Endothelial cell of umbilical vein (primary cell): ENCODE measurements around the gene LRRC7. TPM values are rescaled to one million over a fixed set of nuclear protein-coding genes. Genes with fewer than 3 reads are reported as not detected.

Source experiments
- BruUV-seq: library from RNA; stranded (reverse); fragments of 400-500 nt; replicated peaks from 2 replicates; lab custom pipeline; 2021; lab: Mats Ljungman, UMichigan
- CTCF ChIA-PET: fragments of 300-600, 350-600 bp; sonication (Branson Sonifier 250); formaldehyde crosslinking; loops from one replicate; lab custom pipeline; 2021; ENCODE audit warnings: antibody characterized with exemption, inconsistent platforms; lab: Charles Lee
- POLR2A ChIA-PET: fragments of 300-600, 350-600 bp; sonication (Branson Sonifier 250); formaldehyde crosslinking; loops from one replicate; lab custom pipeline; 2021; ENCODE audit warnings: antibody characterized with exemption, inconsistent platforms; lab: Charles Lee
- DNase-seq: peaks from one replicate; pipeline ENCODE4 v3.0.0-alpha.2; 2011; ENCODE audit warnings: low read depth, low spot score
- FAIRE-seq: peaks from 2 replicates; lab custom pipeline; 2011; peaks lifted over from hg19 to GRCh38; lab: Jason Lieb, UNC
- H2AFZ ChIP-seq: 2 replicates; pipeline ENCODE4 v1.6.0; 2012; ENCODE audit warnings: low read depth, low read length, control low read depth, inconsistent platforms
- H3K27ac ChIP-seq: 2 replicates; pipeline ENCODE4 v1.5.1; 2011; ENCODE audit warnings: low read depth, mild to moderate bottlenecking, control low read depth, low read length, moderate library complexity; ENCODE audit not compliant: insufficient read depth
- H3K27me3 ChIP-seq, 2 experiments: 2 replicates each; pipeline versions ENCODE4 v1.6.0 to v1.6.1; 2011; ENCODE audit warnings: low read length in 2 of 2, mixed read lengths in 1 of 2; ENCODE audit not compliant: control insufficient read depth in 2 of 2, insufficient read depth in 2 of 2
- H3K36me3 ChIP-seq, 2 experiments: 2 replicates in 1 of 2; 3 replicates in 1 of 2; pipeline ENCODE4 v1.5.1; 2011; ENCODE audit warnings: low read length in 2 of 2, mild to moderate bottlenecking in 1 of 2, moderate library complexity in 1 of 2; ENCODE audit not compliant: control insufficient read depth in 2 of 2, insufficient read depth in 2 of 2; ENCODE audit errors: extremely low read depth in 1 of 2
- H3K4me1 ChIP-seq: 3 replicates; pipeline ENCODE4 v1.5.1; 2011; ENCODE audit warnings: mild to moderate bottlenecking, low read length; ENCODE audit not compliant: control insufficient read depth, insufficient read depth; ENCODE audit errors: extremely low read depth
- H3K4me2 ChIP-seq: 2 replicates; pipeline ENCODE4 v1.6.1; 2011; ENCODE audit warnings: low read length, control low read depth, mixed read lengths; ENCODE audit not compliant: insufficient read depth
- H3K4me3 ChIP-seq, 3 experiments: fragments of 200-600 bp in 1 of 3; sonication (generic), shearing (Covaris generic) in 1 of 3; replicated peaks in 1 of 3; 2 replicates each; pipeline ENCODE4 v1.5.1; 2011 to 2016; ENCODE audit warnings: control low read depth in 3 of 3, low read length in 3 of 3, mild to moderate bottlenecking in 2 of 3, inconsistent platforms in 1 of 3, low read depth in 1 of 3, moderate library complexity in 1 of 3; ENCODE audit not compliant: insufficient read depth in 1 of 3
- H3K79me2 ChIP-seq: 2 replicates; pipeline ENCODE4 v1.6.0; 2012; ENCODE audit warnings: low read length, inconsistent platforms; ENCODE audit not compliant: control insufficient read depth, insufficient read depth
- H3K9ac ChIP-seq: replicated peaks from 2 replicates; pipeline ENCODE3; 2011; ENCODE audit warnings: low read length, control low read depth; ENCODE audit not compliant: insufficient read depth; ENCODE audit errors: extremely low read depth
- H3K9me1 ChIP-seq: replicated peaks from 3 replicates; pipeline ENCODE4 v1.6.0; 2011; ENCODE audit warnings: mild to moderate bottlenecking, low read length; ENCODE audit not compliant: control insufficient read depth, insufficient read depth; ENCODE audit errors: extremely low read depth
- H3K9me3 ChIP-seq: replicated peaks from 2 replicates; pipeline ENCODE4 v1.5.1; 2012; ENCODE audit warnings: low read length, inconsistent platforms; ENCODE audit not compliant: control insufficient read depth, insufficient read depth
- H4K20me1 ChIP-seq: replicated peaks from 2 replicates; pipeline ENCODE3; 2011; ENCODE audit warnings: mild to moderate bottlenecking, low read length; ENCODE audit not compliant: control insufficient read depth, insufficient read depth; ENCODE audit errors: extremely low read depth
- CTCF ChIP-seq, 2 donors: IDR thresholded peaks; 1 replicate in 1 of 2; 2 replicates in 1 of 2; pipeline ENCODE4 v1.5.1; 2011; ENCODE audit warnings: low read length in 2 of 2, mild to moderate bottlenecking in 2 of 2, moderate library complexity in 2 of 2, control low read depth in 1 of 2, inconsistent platforms in 1 of 2, low read depth in 1 of 2; ENCODE audit not compliant: insufficient read depth in 1 of 2; ENCODE audit errors: extremely low read depth in 1 of 2
- EZH2 ChIP-seq: IDR thresholded peaks from 2 replicates; pipeline ENCODE4 v1.6.1; 2012; ENCODE audit warnings: borderline replicate concordance, low read depth, mild to moderate bottlenecking, moderate library complexity, low read length, inconsistent platforms; ENCODE audit not compliant: severe bottlenecking
- FOS ChIP-seq: IDR thresholded peaks from 2 replicates; pipeline ENCODE4 v1.6.1; 2011; ENCODE audit warnings: mild to moderate bottlenecking, low read length, moderate library complexity, borderline replicate concordance; ENCODE audit not compliant: insufficient read depth
- GATA2 ChIP-seq: IDR thresholded peaks from 2 replicates; pipeline ENCODE4 v1.7.0; 2011; ENCODE audit warnings: low read depth, mild to moderate bottlenecking, moderate library complexity, mixed read lengths, low read length; ENCODE audit not compliant: insufficient read length, insufficient read depth
- JUN ChIP-seq: IDR thresholded peaks from 2 replicates; pipeline ENCODE4 v1.6.1; 2011; ENCODE audit warnings: borderline replicate concordance, low read depth; ENCODE audit not compliant: insufficient read length, insufficient read depth
- MAX ChIP-seq: IDR thresholded peaks from 2 replicates; pipeline ENCODE4 v1.6.1; 2011; ENCODE audit not compliant: insufficient read depth, insufficient read length
- MYC ChIP-seq: IDR thresholded peaks from one replicate; pipeline ENCODE4 v1.6.1; 2011; ENCODE audit warnings: mild to moderate bottlenecking, low read depth, low read length
- POLR2A ChIP-seq: IDR thresholded peaks from 2 replicates; pipeline ENCODE4 v1.6.1; 2012; ENCODE audit warnings: low read depth, mild to moderate bottlenecking, control low read depth, low read length
- POLR2AphosphoS5 ChIP-seq: IDR thresholded peaks from 2 replicates; pipeline ENCODE4 v1.6.1; 2012; ENCODE audit warnings: low read depth, mild to moderate bottlenecking, control low read depth, low read length, moderate library complexity; ENCODE audit not compliant: insufficient read depth
- dilution Hi-C: fragments of 300-500 bp; cut with MboI; formaldehyde crosslinking; loops from one replicate; pipeline ENCODE4 v1.15.0; 2019; ENCODE audit warnings: low sequenced_read_pairs; ENCODE audit not compliant: extremely low pct_ligation_motif_present
- intact Hi-C: fragments of 100-400 bp; cut with micrococcal nuclease; formaldehyde crosslinking; loops from one replicate; pipeline ENCODE4 v1.10.0; 2022
- polyA plus RNA-seq, 4 experiments: library from polyadenylated mRNA; depleted of rRNA in 3 of 4; stranded (reverse) in 3 of 4; unstranded in 1 of 4; fragments of >200 nt; gene quantifications; 2 replicates each; pipeline versions ENCODE4 v1.2.1 to v1.2.3, GENCODE V29; 2011 to 2012; ENCODE audit warnings: missing spikeins in 1 of 4
- total RNA-seq: library from RNA; stranded (reverse); gene quantifications from 2 replicates; pipeline ENCODE4 v1.2.3, GENCODE V29; 2021

The LRRC7 gene
- total and polyA plus RNA-seq, 2 donors (not counting 3 experiments of a cell fraction or from before 2014, with no cell fraction given): 0.11 to 0.58 TPM

GRCh38 chr1:69686367-69686984 is 118.8 kb downstream of the LRRC7 start:
- BruUV-seq: no TSS peak
- H3K27ac ChIP-seq: no peak overlapping the region
- no peak for TF ChIP-seq MYC
- no peak for TF ChIP-seq JUN
- TF ChIP-seq CTCF (IDR thresholded peaks at IDR 0.05; ENCODE audit: extremely low read depth in 1 of 2, insufficient read depth in 1 of 2, low read depth in 1 of 2, low read length in 2 of 2): no peak
- CTCF ChIA-PET: no interaction called here
- H3K9ac ChIP-seq: no peak overlapping the region
- no peak for FAIRE-seq
- intact Hi-C loops (no loop called here), dilution Hi-C loops (no loop called here)
- no peaks in the 10 kb centered on the region for H3K9me3 ChIP-seq
- no peaks in the 10 kb centered on the region for H4K20me1 ChIP-seq
- H3K79me2 ChIP-seq: no peaks in the 10 kb centered on the region
- H3K4me1 ChIP-seq: no peaks in the 10 kb centered on the region
- no peaks in the 10 kb centered on the region for H3K27me3 ChIP-seq
- no peak overlapping the region for H3K4me2 ChIP-seq
- H3K36me3 ChIP-seq: no peaks in the 10 kb centered on the region
- no peak for DNase-seq
- no peaks in the 10 kb centered on the region for H3K9me1 ChIP-seq
- no peak overlapping the region for H2AFZ ChIP-seq
- no peak overlapping the region for H3K4me3 ChIP-seq
- POLR2A ChIA-PET: no interaction called here

GRCh38 chr1:69688193-69688592 is 120.5 kb downstream of the LRRC7 start:
- no TSS peak for BruUV-seq

More at GRCh38 chr1:69688193-69688592, 120.5 kb downstream of the LRRC7 start:
- dilution Hi-C loops (no loop called here), intact Hi-C loops (no loop called here)
- Histone ChIP-seq H3K27ac (no peak overlapping the region), H4K20me1 (no peaks in the 10 kb centered on the region), H3K9ac (no peak overlapping the region), H3K9me1 (no peaks in the 10 kb centered on the region), H3K79me2 (no peaks in the 10 kb centered on the region), H3K4me3 (no peak overlapping the region), H3K36me3 (no peaks in the 10 kb centered on the region), H3K27me3 (no peaks in the 10 kb centered on the region), H3K9me3 (no peaks in the 10 kb centered on the region), H3K4me1 (no peaks in the 10 kb centered on the region), H2AFZ (no peak overlapping the region), H3K4me2 (no peak overlapping the region)
- FAIRE-seq (no peak), DNase-seq (no peak)
- TF ChIP-seq CTCF (IDR thresholded peaks at IDR 0.05; ENCODE audit: extremely low read depth in 1 of 2, insufficient read depth in 1 of 2, low read depth in 1 of 2, low read length in 2 of 2) (no peak), FOS (no peak), POLR2A (no peak), GATA2 (no peak), MYC (no peak), EZH2 (no peak), JUN (no peak), POLR2AphosphoS5 (no peak), MAX (no peak)
- ChIA-PET POLR2A (no interaction called here), CTCF (no interaction called here)
